ENCODE data around the gene IRAK4.

DNA sequence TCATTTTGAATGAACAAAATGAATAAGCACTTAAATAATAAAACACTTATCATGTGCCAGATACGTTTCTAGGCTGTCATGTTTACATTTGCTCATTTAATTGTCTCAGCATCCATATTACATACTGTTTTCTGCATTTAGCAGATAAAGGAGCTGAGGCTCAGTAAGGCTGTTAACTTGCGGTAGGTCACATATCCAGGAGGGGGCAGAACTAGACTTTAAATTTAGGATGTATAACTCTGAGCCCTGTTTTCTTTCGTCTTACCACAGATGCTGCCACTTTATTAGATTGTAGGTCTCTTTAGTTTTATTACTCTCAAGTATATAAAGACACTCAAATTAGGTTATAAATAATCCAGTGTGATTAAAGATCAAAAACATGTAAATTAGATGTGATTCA lies 17.7 kb downstream of the IRAK4 start:
- no peak for TF ChIP-seq POLR2AphosphoS5 (IDR thresholded peaks at IDR 0.05)
- TF ChIP-seq, protein P1, sequence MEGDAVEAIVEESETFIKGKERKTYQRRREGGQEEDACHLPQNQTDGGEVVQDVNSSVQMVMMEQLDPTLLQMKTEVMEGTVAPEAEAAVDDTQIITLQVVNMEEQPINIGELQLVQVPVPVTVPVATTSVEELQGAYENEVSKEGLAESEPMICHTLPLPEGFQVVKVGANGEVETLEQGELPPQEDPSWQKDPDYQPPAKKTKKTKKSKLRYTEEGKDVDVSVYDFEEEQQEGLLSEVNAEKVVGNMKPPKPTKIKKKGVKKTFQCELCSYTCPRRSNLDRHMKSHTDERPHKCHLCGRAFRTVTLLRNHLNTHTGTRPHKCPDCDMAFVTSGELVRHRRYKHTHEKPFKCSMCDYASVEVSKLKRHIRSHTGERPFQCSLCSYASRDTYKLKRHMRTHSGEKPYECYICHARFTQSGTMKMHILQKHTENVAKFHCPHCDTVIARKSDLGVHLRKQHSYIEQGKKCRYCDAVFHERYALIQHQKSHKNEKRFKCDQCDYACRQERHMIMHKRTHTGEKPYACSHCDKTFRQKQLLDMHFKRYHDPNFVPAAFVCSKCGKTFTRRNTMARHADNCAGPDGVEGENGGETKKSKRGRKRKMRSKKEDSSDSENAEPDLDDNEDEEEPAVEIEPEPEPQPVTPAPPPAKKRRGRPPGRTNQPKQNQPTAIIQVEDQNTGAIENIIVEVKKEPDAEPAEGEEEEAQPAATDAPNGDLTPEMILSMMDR (IDR thresholded peaks at IDR 0.05) = no peak
- TF ChIP-seq POLR2A (IDR thresholded peaks at IDR 0.05) = no peak

All from breast epithelium (tissue), 3 donors.